SK-N-MC (cell line): ENCODE data around the gene ZCCHC7.

Experiments
- EZH2 ChIP-seq: fragments of 200-600 bp; sonication (generic); IDR thresholded peaks from one replicate; pipeline ENCODE4 v1.6.1; 2017; ENCODE audit warnings: antibody characterized with exemption
- FOXP2 ChIP-seq: optimal IDR thresholded peaks from 2 replicates; pipeline ENCODE3; 2011; ENCODE audit warnings: mild to moderate bottlenecking, moderate library complexity; ENCODE audit not compliant: insufficient read depth; ENCODE audit errors: extremely low read length, control extremely low read depth
- POLR2AphosphoS5 ChIP-seq: IDR thresholded peaks from 2 replicates; pipeline ENCODE4 v1.6.1; 2012; ENCODE audit warnings: mild to moderate bottlenecking, low read depth, low read length, borderline replicate concordance

- TF ChIP-seq POLR2AphosphoS5 (no peak), EZH2 (no peak), FOXP2 (no peak)
Observed at GRCh38 chr9:37119360-37119759, 1.0 kb upstream of the ZCCHC7 start.
